GM13977 (cell line): ENCODE measurements around the gene GRHPR.
A peak's percentile ranks its signal among the peaks of the same experiment; 100 is the strongest.

Source experiments
- DNase-seq: peaks from one replicate; pipeline ENCODE4 v3.0.0; 2012; ENCODE audit warnings: low spot score
- in situ Hi-C: fragments of 300-500 bp; cut with MboI; formaldehyde crosslinking; loops from one replicate; pipeline ENCODE4 v1.12.0; 2022; ENCODE audit warnings: low sequenced_read_pairs, low pct_unique_long_range_greater_than_20kb, mixed read lengths, inconsistent platforms; ENCODE audit not compliant: unreplicated experiment
- TF ChIP-seq, protein P1 (sequence below): IDR thresholded peaks from 2 replicates; pipeline ENCODE4 v1.5.1; 2012; ENCODE audit warnings: mild to moderate bottlenecking, control low read depth; ENCODE audit not compliant: insufficient read depth; ENCODE audit errors: extremely low read depth, missing control alignments

GRHPR gene

DNA sequence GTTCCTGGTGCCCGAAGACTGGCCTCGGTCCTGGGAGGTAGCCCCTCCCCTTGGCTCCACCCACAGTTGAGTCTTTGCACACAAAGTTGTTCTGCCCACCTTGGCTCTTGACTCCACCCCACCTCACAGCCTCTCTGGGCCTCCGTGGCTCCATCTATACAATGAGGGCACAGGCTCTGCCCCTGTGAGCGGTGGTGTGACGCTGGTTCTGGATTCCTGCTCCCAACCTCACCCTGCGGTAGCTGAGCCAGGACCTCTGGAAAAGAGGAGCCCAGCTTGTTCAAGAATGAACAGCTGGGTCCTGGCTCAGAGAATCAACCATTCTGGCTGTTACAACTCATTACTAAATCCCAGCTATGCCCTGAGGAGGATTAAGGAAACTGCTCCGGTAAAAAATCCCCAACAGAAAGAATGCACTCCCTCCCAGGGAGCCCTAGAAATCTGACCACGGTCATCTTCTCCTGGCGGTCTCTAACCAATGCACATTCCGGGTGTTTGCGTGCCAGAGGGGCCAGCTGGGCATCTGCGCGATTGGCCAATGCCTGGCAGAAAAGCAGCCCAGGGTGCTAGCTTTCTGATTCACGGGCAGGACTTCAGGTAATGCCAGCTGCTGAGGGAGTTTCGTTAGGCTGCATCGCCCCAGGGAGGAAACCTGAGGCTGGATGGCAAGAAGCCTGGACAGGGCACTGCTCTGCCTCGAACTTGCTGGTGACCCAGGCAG lies 9.9 kb upstream of the GRHPR start:
- TF ChIP-seq, protein P1, sequence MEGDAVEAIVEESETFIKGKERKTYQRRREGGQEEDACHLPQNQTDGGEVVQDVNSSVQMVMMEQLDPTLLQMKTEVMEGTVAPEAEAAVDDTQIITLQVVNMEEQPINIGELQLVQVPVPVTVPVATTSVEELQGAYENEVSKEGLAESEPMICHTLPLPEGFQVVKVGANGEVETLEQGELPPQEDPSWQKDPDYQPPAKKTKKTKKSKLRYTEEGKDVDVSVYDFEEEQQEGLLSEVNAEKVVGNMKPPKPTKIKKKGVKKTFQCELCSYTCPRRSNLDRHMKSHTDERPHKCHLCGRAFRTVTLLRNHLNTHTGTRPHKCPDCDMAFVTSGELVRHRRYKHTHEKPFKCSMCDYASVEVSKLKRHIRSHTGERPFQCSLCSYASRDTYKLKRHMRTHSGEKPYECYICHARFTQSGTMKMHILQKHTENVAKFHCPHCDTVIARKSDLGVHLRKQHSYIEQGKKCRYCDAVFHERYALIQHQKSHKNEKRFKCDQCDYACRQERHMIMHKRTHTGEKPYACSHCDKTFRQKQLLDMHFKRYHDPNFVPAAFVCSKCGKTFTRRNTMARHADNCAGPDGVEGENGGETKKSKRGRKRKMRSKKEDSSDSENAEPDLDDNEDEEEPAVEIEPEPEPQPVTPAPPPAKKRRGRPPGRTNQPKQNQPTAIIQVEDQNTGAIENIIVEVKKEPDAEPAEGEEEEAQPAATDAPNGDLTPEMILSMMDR: no peak
- in situ Hi-C loops: no loop called here
- no peak for DNase-seq

DNA sequence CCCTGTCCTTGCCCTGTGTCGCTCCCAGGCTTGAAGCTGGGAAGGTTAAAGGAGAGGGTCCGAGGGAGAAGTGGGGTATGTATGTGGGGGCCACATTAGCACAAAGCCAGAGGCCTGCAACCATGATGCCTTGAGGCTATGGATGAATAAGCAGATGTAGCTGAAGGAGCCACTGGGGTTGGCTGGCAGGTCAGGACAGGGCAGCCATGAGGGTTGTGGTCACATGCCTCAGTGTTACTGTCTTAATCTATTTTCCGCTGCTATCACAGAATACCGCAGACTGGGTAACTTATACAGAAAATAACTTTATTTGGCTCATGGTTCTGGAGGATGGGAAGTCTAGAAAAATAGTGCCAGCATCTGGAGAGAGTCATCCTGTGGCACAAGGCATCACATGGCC lies 9.2 kb upstream of the GRHPR start:
- TF ChIP-seq, protein P1: no peak
- in situ Hi-C loops: no loop called here
- no peak for DNase-seq

DNA sequence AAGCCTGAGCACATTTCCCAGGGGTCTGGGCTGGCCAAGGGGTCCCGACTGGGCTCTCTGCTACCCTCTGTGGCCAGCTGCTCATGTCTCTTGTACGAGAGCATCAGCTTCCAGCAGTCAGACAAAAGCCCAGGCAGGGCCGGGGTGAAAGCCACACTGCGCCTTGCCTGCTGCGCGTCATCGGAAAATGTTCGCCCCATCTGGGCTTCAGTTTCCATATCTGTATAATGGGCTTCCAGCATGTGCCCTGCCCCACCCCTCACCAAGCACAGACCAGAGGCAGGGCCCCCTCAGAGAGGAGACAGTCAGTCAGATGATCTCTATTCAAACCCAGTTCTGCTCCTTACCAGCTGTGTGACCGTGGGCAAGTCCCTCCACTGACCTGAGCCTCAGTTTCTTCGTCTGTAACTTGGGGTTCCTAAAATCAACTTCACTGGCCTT lies 8.0 kb upstream of the GRHPR start:
- DNase-seq: no peak
- TF ChIP-seq, protein P1: no peak
- in situ Hi-C loops: no loop called here

DNA sequence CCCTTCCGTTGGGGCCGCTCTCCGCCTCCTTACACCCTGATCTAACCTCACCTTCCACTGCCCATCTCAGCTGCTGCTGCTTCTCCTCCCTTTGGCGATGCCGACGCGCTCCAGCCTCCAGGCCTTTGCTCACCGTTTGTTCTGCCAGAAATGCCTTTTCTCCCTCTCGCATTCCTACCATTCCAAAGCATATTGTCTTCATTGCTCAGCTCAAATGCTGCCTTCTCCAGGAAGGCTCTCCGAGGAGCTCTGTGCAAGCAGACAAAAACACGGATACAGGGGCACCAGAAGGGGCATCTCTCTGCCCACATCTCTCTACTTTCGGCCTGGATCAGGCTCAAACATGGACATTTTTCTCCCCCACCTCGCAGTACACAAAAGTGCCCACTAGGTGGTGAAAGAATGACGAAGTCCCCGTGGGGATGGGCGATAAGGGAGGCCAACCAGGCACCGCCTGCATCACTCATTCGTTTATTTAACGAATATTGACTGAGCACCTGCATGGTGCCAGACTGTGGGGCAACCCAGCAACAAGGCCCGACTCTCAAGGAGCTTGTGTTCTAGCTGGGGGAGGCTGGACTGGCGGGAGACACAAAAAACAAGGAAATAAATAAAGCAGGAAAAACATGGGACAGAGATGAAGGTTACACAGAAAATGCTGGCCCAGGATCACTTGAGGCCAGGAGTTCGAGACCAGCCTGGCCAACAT lies 7.3 kb upstream of the GRHPR start:
- in situ Hi-C loops: no loop called here
- DNase-seq: peak; percentile 69
- TF ChIP-seq, protein P1: peak; percentile 81

DNA sequence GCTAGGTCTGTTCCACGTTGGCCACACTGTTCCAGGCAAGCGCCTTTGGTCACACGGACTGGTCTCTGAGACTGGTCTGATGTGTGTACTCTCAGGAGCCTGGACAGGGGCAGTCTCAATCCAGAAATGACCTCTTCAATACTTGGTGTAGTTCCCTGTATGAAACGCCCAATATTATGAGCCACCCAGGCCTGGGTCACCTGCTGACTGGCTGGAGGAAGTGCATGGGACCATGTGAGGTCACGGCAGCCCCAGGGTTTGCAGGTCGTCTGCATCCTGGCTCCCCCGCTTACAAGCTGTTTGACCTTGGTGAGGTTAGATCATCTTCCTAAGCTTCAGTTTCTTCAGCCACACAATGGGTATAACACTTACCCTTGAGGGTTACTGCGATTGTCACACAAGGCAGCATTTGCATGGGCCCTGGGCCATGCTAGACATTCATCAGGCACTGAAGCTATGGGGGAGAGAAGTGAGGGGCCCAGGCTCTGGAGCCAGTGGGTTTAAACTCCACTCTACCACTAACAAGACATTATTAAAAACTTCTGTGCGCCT lies 5.2 kb upstream of the GRHPR start:
- in situ Hi-C loops: no loop called here
- TF ChIP-seq, protein P1: no peak
- DNase-seq: no peak

DNA sequence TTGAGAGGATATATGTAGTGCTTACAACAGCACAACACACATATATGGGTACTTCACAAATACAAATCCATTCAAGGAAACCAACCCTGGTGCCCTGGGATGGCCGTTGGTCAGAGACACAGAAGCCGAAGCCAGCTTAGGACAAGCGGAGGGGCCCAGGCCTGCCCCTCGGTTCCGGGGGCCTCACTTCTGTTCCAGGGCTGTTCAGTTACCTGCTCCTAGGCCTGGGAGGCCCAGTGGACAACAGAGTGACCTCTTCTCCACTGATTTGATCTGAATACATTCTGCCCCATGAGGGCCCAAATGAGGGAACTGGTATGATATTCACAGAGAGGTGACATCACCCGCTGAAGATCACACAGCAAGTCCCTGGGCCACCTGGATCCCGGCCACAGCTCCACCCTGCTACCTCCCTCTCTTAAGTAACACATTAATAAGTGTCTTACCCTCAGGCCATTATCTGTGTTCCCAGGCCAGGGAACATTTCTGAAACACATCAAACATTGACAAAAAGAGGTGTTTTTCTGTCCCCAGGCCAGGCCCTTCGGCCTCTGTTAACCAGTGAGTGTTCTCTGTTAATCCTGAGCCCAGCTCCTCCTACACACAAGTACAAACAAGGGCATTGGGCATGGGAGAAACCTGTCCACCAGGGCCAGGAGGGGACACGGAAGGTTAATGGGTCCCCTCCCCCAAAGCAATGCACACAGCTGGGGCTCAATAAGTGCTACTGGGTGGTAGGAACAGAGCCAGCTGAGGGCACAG lies 4.5 kb upstream of the GRHPR start:
- TF ChIP-seq, protein P1: no peak
- in situ Hi-C loops: no loop called here
- no peak for DNase-seq
